SK-N-SH (cell line): ENCODE measurements around the gene ZNF609. TPM values are rescaled to one million over a fixed set of nuclear protein-coding genes. Genes with fewer than 3 reads are reported as not detected.
A peak's percentile ranks its signal among the peaks of the same experiment; 100 is the strongest.

Experiments used
- CTCF ChIA-PET: fragments of 300-600, 350-600 bp; formaldehyde crosslinking; extraction: SDS; loops from one replicate; lab custom pipeline; 2021; lab: Yijun Ruan, JAX
- POLR2A ChIA-PET: fragments of 350-600 bp; sonication (Branson Sonifier 250); formaldehyde crosslinking; extraction: SDS; loops from one replicate; lab custom pipeline; 2020; ENCODE audit warnings: antibody characterized with exemption, inconsistent platforms; lab: Yijun Ruan, JAX
- DNase-seq: peaks from one replicate; pipeline ENCODE4 v3.0.0; 2012
- H2AFZ ChIP-seq: fragments of 200-600 bp; sonication (generic); 2 replicates; pipeline ENCODE4 v1.8.1; 2016; ENCODE audit warnings: antibody characterized with exemption, mild to moderate bottlenecking, low read depth
- H3F3A ChIP-seq: fragments of 200-600 bp; sonication (generic); replicated peaks from 2 replicates; pipeline ENCODE3; 2016; ENCODE audit warnings: antibody characterized with exemption, mild to moderate bottlenecking; ENCODE audit not compliant: insufficient read depth
- H3K27ac ChIP-seq, 2 experiments: fragments of 200-500 bp in 1 of 2; fragments of 200-600 bp in 1 of 2; sonication (Bioruptor generic) in 1 of 2; sonication (generic), shearing (Covaris generic) in 1 of 2; 2 replicates each; pipeline versions ENCODE4 v1.5.1 to v1.6.1; 2014 to 2016; ENCODE audit warnings: low read depth in 2 of 2, inconsistent platforms in 1 of 2, low read length in 1 of 2, mild to moderate bottlenecking in 1 of 2, mixed read lengths in 1 of 2
- H3K27me3 ChIP-seq: fragments of 200-600 bp; sonication (generic), shearing (Covaris generic); 2 replicates; pipeline ENCODE4 v1.6.1; 2016; ENCODE audit warnings: mixed run types; ENCODE audit not compliant: insufficient read depth
- H3K36me3 ChIP-seq, 2 experiments: fragments of 200-500 bp in 1 of 2; fragments of 200-600 bp in 1 of 2; sonication (Bioruptor generic) in 1 of 2; sonication (generic) in 1 of 2; replicated peaks in 1 of 2; 2 replicates each; pipeline versions ENCODE3 to v1.5.1; 2014 to 2016; ENCODE audit warnings: low read length in 1 of 2, mild to moderate bottlenecking in 1 of 2; ENCODE audit not compliant: insufficient read depth in 2 of 2, control insufficient read depth in 1 of 2
- H3K4me1 ChIP-seq, 2 experiments: fragments of 200-500 bp in 1 of 2; fragments of 200-600 bp in 1 of 2; sonication (Bioruptor generic) in 1 of 2; sonication (generic), shearing (Covaris generic) in 1 of 2; 2 replicates each; pipeline versions ENCODE4 v1.5.1 to v1.6.1; 2014 to 2016; ENCODE audit warnings: low read depth in 1 of 2, low read length in 1 of 2, mixed run types in 1 of 2; ENCODE audit not compliant: insufficient read depth in 2 of 2, control insufficient read depth in 1 of 2
- H3K4me2 ChIP-seq: fragments of 200-600 bp; sonication (generic), shearing (Covaris generic); 2 replicates; pipeline ENCODE4 v1.6.1; 2017; ENCODE audit warnings: mixed run types
- H3K4me3 ChIP-seq, 2 experiments: fragments of 200-500 bp in 1 of 2; fragments of 200-600 bp in 1 of 2; sonication (Bioruptor generic) in 1 of 2; sonication (generic), shearing (Covaris generic) in 1 of 2; 2 replicates each; pipeline versions ENCODE4 v1.5.1 to v1.8.1; 2014 to 2016; ENCODE audit warnings: low read depth in 2 of 2, inconsistent platforms in 1 of 2, low read length in 1 of 2, mild to moderate bottlenecking in 1 of 2, mixed read lengths in 1 of 2, moderate library complexity in 1 of 2
- H3K79me2 ChIP-seq: fragments of 200-600 bp; sonication (generic); 2 replicates; pipeline ENCODE4 v1.8.1; 2017; ENCODE audit warnings: mild to moderate bottlenecking; ENCODE audit not compliant: insufficient read depth
- H3K9ac ChIP-seq: fragments of 200-600 bp; sonication (generic); 2 replicates; pipeline ENCODE4 v1.6.1; 2017; ENCODE audit warnings: mixed run types
- H3K9me2 ChIP-seq: fragments of 200-600 bp; sonication (generic); 2 replicates; pipeline ENCODE4 v1.6.1; 2017; ENCODE audit warnings: mixed run types
- H3K9me3 ChIP-seq: fragments of 200-600 bp; sonication (generic); 2 replicates; pipeline ENCODE4 v1.6.1; 2017; ENCODE audit warnings: mixed run types, mild to moderate bottlenecking, moderate library complexity
- H4K20me1 ChIP-seq: fragments of 200-600 bp; sonication (generic); 2 replicates; pipeline ENCODE4 v1.6.1; 2017; ENCODE audit warnings: mild to moderate bottlenecking, mixed run types; ENCODE audit not compliant: insufficient read depth
- CHD2 ChIP-seq: fragments of 150-350 bp; IDR thresholded peaks from 2 replicates; pipeline ENCODE4 v1.6.1; 2018; ENCODE audit warnings: low read length; ENCODE audit not compliant: partially characterized antibody
- EP300 ChIP-seq, 2 experiments: IDR thresholded peaks; 2 replicates each; pipeline versions ENCODE4 v1.4.0 to v1.6.1; 2012; ENCODE audit warnings: borderline replicate concordance in 1 of 2, low read depth in 1 of 2, low read length in 1 of 2
- GABPA ChIP-seq: IDR thresholded peaks from 2 replicates; pipeline ENCODE4 v1.4.0; 2012; ENCODE audit warnings: low read depth, mild to moderate bottlenecking
- MXI1 ChIP-seq: IDR thresholded peaks from 2 replicates; pipeline ENCODE4 v1.6.1; 2012; ENCODE audit warnings: mild to moderate bottlenecking, low read depth, low read length, improper control_type of control experiment
- NRF1 ChIP-seq: IDR thresholded peaks from 2 replicates; pipeline ENCODE4 v1.6.1; 2012; ENCODE audit warnings: low read depth, mild to moderate bottlenecking, low read length
- POLR2AphosphoS5 ChIP-seq: IDR thresholded peaks from 2 replicates; pipeline ENCODE4 v1.6.1; 2012; ENCODE audit warnings: low read depth, low read length
- RCOR1 ChIP-seq: fragments of 150-350 bp; IDR thresholded peaks from 2 replicates; pipeline ENCODE4 v1.6.1; 2017; ENCODE audit warnings: antibody characterized with exemption, low read length
- RXRA ChIP-seq: IDR thresholded peaks from 2 replicates; pipeline ENCODE4 v1.4.0; 2012; ENCODE audit warnings: low read depth, mild to moderate bottlenecking, borderline replicate concordance
- SIN3A ChIP-seq: IDR thresholded peaks from 2 replicates; pipeline ENCODE4 v1.6.1; 2012; ENCODE audit warnings: low read depth, mild to moderate bottlenecking, low read length, moderate library complexity, borderline replicate concordance
- TAF1 ChIP-seq: IDR thresholded peaks from 2 replicates; pipeline ENCODE4 v1.6.1; 2012; ENCODE audit warnings: low read depth, mild to moderate bottlenecking, low read length, moderate library complexity, borderline replicate concordance
- TCF12 ChIP-seq: IDR thresholded peaks from 2 replicates; pipeline ENCODE4 v1.4.0; 2012
- WGBS: methylation state at CpG from one replicate; pipeline ENCODE4 v1.1.6; 2017; ENCODE audit warnings: low lambda C conversion rate; 5-methylcytosine and 5-hydroxymethylcytosine counted together
- polyA plus RNA-seq, 3 experiments: library from polyadenylated mRNA; depleted of rRNA; stranded (reverse); fragments of >200 nt; gene quantifications; 2 replicates each; pipeline ENCODE4 v1.2.3, GENCODE V29; 2012
- TF ChIP-seq, protein P1 (sequence below): IDR thresholded peaks from 2 replicates; pipeline ENCODE4; 2012
- TF ChIP-seq, protein P2 (sequence below): IDR thresholded peaks from 2 replicates; pipeline ENCODE4 v1.6.1; 2012; ENCODE audit warnings: mild to moderate bottlenecking, low read depth, low read length, moderate library complexity

ZNF609 gene
- polyA plus RNA-seq, 1 of the 3 experiments (the other 2 are of a cell fraction), result 12.6 TPM

DNA sequence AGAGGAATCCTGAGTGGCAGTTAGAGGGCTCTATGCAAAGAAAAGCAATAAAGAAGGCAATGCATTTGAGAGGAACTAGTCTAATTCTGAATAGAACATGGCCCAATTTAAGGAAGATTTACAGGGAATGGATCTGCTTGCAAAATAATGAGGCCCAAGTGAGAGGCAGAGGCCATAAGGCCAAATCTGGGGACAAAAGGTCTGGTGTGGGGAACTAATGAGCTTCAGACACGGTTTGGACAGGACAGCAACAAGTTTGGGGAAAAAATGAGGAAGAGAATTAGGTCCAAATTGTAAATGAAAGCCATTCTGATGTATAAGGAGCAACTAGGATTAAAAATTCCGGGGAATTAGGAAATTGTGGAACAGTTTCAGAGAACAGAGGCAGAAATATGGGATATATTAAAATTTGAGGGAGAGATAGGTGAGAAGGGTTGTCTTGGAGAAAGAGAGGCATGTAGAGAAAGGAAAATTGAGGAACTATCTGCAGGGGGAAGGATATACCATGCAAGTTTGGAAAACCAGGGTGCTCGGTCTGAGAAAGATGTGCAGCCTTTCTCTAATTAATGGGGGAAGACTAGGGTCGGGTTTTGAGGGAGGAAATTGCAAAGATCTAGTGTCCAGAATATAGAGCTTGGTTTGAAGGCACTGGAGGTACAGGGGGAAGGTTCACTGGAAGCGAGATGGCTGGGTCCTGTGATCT lies 241.3 kb downstream of the ZNF609 start:
- peaks cover 3 to 4% of the 10 kb centered on the region in 2 experiments for H3K36me3 ChIP-seq
- peaks cover 53% of the 10 kb centered on the region for H4K20me1 ChIP-seq
- ChIA-PET POLR2A (no interaction called here), CTCF (interaction anchor here (1.0 to 24.7 kb wide), 8 partner anchors 11 to 529 kb away, joined by 3 to 513 read pairs (median 4); no protein-coding TSS in a partner anchor)
- no peaks in the 10 kb centered on the region for H3K27me3 ChIP-seq
- peaks cover 35 to 49% of the 10 kb centered on the region in 2 experiments for H3K4me1 ChIP-seq
- no peak overlapping the region for H2AFZ ChIP-seq
- no peaks in the 10 kb centered on the region for H3K9me3 ChIP-seq
- whole genome bisulfite sequencing, result 45% methylated on average over 5 of the region's 5 CpGs
- TF ChIP-seq, protein P1, sequence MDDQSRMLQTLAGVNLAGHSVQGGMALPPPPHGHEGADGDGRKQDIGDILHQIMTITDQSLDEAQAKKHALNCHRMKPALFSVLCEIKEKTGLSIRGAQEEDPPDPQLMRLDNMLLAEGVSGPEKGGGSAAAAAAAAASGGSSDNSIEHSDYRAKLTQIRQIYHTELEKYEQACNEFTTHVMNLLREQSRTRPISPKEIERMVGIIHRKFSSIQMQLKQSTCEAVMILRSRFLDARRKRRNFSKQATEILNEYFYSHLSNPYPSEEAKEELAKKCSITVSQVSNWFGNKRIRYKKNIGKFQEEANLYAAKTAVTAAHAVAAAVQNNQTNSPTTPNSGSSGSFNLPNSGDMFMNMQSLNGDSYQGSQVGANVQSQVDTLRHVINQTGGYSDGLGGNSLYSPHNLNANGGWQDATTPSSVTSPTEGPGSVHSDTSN, result no peak
- TF ChIP-seq, protein P2, sequence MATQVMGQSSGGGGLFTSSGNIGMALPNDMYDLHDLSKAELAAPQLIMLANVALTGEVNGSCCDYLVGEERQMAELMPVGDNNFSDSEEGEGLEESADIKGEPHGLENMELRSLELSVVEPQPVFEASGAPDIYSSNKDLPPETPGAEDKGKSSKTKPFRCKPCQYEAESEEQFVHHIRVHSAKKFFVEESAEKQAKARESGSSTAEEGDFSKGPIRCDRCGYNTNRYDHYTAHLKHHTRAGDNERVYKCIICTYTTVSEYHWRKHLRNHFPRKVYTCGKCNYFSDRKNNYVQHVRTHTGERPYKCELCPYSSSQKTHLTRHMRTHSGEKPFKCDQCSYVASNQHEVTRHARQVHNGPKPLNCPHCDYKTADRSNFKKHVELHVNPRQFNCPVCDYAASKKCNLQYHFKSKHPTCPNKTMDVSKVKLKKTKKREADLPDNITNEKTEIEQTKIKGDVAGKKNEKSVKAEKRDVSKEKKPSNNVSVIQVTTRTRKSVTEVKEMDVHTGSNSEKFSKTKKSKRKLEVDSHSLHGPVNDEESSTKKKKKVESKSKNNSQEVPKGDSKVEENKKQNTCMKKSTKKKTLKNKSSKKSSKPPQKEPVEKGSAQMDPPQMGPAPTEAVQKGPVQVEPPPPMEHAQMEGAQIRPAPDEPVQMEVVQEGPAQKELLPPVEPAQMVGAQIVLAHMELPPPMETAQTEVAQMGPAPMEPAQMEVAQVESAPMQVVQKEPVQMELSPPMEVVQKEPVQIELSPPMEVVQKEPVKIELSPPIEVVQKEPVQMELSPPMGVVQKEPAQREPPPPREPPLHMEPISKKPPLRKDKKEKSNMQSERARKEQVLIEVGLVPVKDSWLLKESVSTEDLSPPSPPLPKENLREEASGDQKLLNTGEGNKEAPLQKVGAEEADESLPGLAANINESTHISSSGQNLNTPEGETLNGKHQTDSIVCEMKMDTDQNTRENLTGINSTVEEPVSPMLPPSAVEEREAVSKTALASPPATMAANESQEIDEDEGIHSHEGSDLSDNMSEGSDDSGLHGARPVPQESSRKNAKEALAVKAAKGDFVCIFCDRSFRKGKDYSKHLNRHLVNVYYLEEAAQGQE, result no peak
- no peak for DNase-seq
- peak overlapping the region; percentile 89 for H3K4me2 ChIP-seq
- no peaks in the 10 kb centered on the region for H3F3A ChIP-seq
- H3K27ac ChIP-seq, result peak overlapping the region; percentile 58 to 63; a peak in 2 of 4 replicates
- peak overlapping the region; percentile 70 to 75 for H3K4me3 ChIP-seq
- H3K9me2 ChIP-seq, result no peaks in the 10 kb centered on the region
- peaks cover 64% of the 10 kb centered on the region for H3K79me2 ChIP-seq
- H3K9ac ChIP-seq, result peak overlapping the region; percentile 93

DNA sequence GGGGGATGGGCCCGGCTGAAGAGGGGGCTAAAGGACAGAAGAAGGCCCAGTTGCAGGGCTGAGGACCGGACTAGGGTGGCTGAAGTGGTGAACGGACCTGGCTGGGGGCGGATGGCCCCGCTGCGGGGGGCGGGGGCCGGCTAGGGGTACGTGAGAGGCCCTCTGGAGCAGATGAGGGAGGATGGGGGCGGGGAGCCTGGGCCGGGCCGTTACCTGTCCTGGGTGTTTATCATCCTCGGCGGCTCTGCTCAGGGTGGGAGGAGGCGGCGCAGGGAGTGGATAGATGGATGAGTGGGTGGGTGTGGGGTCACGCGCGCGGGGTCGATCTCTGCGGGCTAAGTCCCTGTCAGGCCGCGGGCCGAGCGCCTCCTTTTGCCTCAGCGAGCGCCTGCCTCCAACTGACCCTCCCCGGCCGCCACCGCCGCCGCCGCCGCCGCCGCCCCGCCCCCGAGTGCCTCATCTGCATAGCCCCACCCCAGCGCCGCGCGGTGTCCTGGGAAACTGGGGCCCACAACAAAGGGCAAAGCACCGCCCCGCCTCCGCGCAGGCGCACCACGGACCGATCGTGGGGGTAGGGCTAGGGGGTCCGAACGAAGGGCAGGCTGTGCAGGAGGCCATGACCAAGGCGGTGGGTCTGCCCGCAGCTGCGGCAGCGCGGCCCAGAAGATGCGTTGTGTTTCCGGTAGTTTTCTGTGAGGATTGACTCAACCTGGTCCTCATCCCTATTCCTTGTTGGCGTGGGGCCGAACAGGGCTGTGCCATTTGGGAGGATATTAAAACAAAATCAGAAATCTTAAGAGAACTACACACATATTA lies 242.6 kb downstream of the ZNF609 start:
- H3K9ac ChIP-seq, result peak overlapping the region; percentile 93
- H2AFZ ChIP-seq, result peak overlapping the region; percentile 92
- peaks cover 30 to 41% of the 10 kb centered on the region in 2 experiments for H3K4me1 ChIP-seq
- H3K4me3 ChIP-seq, result peak overlapping the region; percentile 70 to 75
- H3K79me2 ChIP-seq, result peaks cover 50% of the 10 kb centered on the region
- H4K20me1 ChIP-seq, result peaks cover 40% of the 10 kb centered on the region
- H3K36me3 ChIP-seq, result peaks cover 3 to 4% of the 10 kb centered on the region in 2 experiments
- H3K9me2 ChIP-seq, result no peaks in the 10 kb centered on the region
- POLR2A ChIA-PET, result no interaction called here
- H3K4me2 ChIP-seq, result peak overlapping the region; percentile 89
- 2% methylated on average over 38 of the region's 62 CpGs for WGBS
- H3K9me3 ChIP-seq, result no peaks in the 10 kb centered on the region
- H3F3A ChIP-seq, result no peaks in the 10 kb centered on the region
- H3K27me3 ChIP-seq, result no peaks in the 10 kb centered on the region
- peak overlapping the region; percentile 63 to 93 for H3K27ac ChIP-seq
- peak; percentile 100 for DNase-seq
- CTCF ChIA-PET, result interaction anchor here (2.2 kb wide), 1 partner anchor 12 kb away, joined by 12 read pairs; no protein-coding TSS in a partner anchor
- peak in 1 of 2 experiments; percentile 62; a peak in 1 of 4 replicates for TF ChIP-seq EP300 (IDR thresholded peaks at IDR 0.05; ENCODE audit: borderline replicate concordance in 1 of 2, low read depth in 1 of 2, low read length in 1 of 2)
- peak; percentile 88 for TF ChIP-seq NRF1
- no peak for TF ChIP-seq TCF12
- peak; percentile 97 for TF ChIP-seq POLR2AphosphoS5
- TF ChIP-seq, protein P2, result 0 out of 2 replicates have a peak, but pooled peaks have one; percentile 45
- peak; percentile 88 for TF ChIP-seq CHD2
- no peak for TF ChIP-seq SIN3A
- TF ChIP-seq, protein P1, result no peak
- peak; percentile 43 for TF ChIP-seq MXI1
- TF ChIP-seq GABPA, result no peak
- peak; percentile 78; the same call in 1 of the 2 replicates for TF ChIP-seq TAF1
- TF ChIP-seq RXRA, result no peak
- no peak for TF ChIP-seq RCOR1
